GM12891 (cell line): ENCODE data around the gene CHKB.
"Not testable (repeated sequence)": the region's sequence is repeated elsewhere in the genome, so short reads cannot be mapped to it uniquely, and the experiment has no call there.

Source experiments
- DNase-seq: peaks from one replicate; pipeline ENCODE4 v3.0.0; 2011; ENCODE audit warnings: low spot score; ENCODE audit not compliant: insufficient read length
- FAIRE-seq: peaks from 2 replicates; lab custom pipeline; 2011; peaks lifted over from hg19 to GRCh38; lab: Jason Lieb, UNC
- PAX5 ChIP-seq: IDR thresholded peaks from 2 replicates; pipeline ENCODE4 v1.6.1; 2011; ENCODE audit warnings: low read length, moderate library complexity, mild to moderate bottlenecking; ENCODE audit not compliant: insufficient read depth, severe bottlenecking
- POLR2A ChIP-seq: IDR thresholded peaks from 2 replicates; pipeline ENCODE4 v1.6.1; 2011; ENCODE audit warnings: low read depth, low read length, control low read depth
- POLR2AphosphoS5 ChIP-seq: IDR thresholded peaks from 2 replicates; pipeline ENCODE4 v1.6.1; 2011; ENCODE audit warnings: low read depth, low read length, control low read depth
- POU2F2 ChIP-seq: IDR thresholded peaks from 2 replicates; pipeline ENCODE4 v1.6.1; 2011; ENCODE audit warnings: low read depth, mild to moderate bottlenecking, control low read depth, low read length, moderate library complexity
- SPI1 ChIP-seq: IDR thresholded peaks from 2 replicates; pipeline ENCODE4 v1.6.1; 2011; ENCODE audit warnings: low read depth, low read length, control low read depth
- TAF1 ChIP-seq: IDR thresholded peaks from 2 replicates; pipeline ENCODE4 v1.6.1; 2011; ENCODE audit warnings: low read depth, low read length, control low read depth

The CHKB gene

GRCh38 chr22:50612528-50613221 lies 30.0 kb upstream of the CHKB start:
- FAIRE-seq (peak; percentile 40), DNase-seq (no peak)

GRCh38 chr22:50612168-50612527 lies 29.5 kb upstream of the CHKB start:
- TF ChIP-seq POU2F2 (no peak), POLR2AphosphoS5 (no peak), TAF1 (no peak)
- FAIRE-seq (no peak), DNase-seq (no peak)

More at GRCh38 chr22:50612528-50613221, 30.0 kb upstream of the CHKB start:
- TF ChIP-seq TAF1 (no peak), SPI1 (no peak), POLR2AphosphoS5 (no peak)

GRCh38 chr22:50611341-50612060 lies 28.9 kb upstream of the CHKB start:
- TF ChIP-seq POLR2A (no peak), PAX5 (no peak), POLR2AphosphoS5 (no peak), SPI1 (no peak), TAF1 (no peak), POU2F2 (no peak)
- FAIRE-seq, result no peak

GRCh38 chr22:50610581-50610980 lies 27.9 kb upstream of the CHKB start:
- TF ChIP-seq POLR2AphosphoS5 (no peak), SPI1 (no peak), PAX5 (no peak), TAF1 (no peak), POU2F2 (no peak), POLR2A (no peak)
- DNase-seq (no peak), FAIRE-seq (no peak)

More at GRCh38 chr22:50611341-50612060, 28.9 kb upstream of the CHKB start:
- no peak for DNase-seq

GRCh38 chr22:50610041-50610451 lies 27.4 kb upstream of the CHKB start:
- no peak for DNase-seq
- no peak for FAIRE-seq
- no peak for TF ChIP-seq POLR2A
- no peak for TF ChIP-seq PAX5

- FAIRE-seq (no peak), DNase-seq (no peak)
Observed at GRCh38 chr22:50609599-50609998, 26.9 kb upstream of the CHKB start.

GRCh38 chr22:50608996-50609395 lies 26.3 kb upstream of the CHKB start:
- FAIRE-seq (no peak), DNase-seq (no peak)
- TF ChIP-seq POU2F2 (no peak), SPI1 (no peak), TAF1 (no peak), POLR2AphosphoS5 (no peak), POLR2A (no peak), PAX5 (no peak)

More at GRCh38 chr22:50609599-50609998, 26.9 kb upstream of the CHKB start:
- TF ChIP-seq POLR2A (no peak), PAX5 (no peak), SPI1 (no peak), TAF1 (no peak), POU2F2 (no peak), POLR2AphosphoS5 (no peak)

- FAIRE-seq, DNase-seq: not testable (repeated sequence)
Observed at GRCh38 chr22:50608058-50608840, 25.6 kb upstream of the CHKB start.

- FAIRE-seq (no peak), DNase-seq (no peak)
- TF ChIP-seq SPI1 (no peak), POLR2A (no peak), TAF1 (no peak), POLR2AphosphoS5 (no peak), POU2F2 (no peak), PAX5 (no peak)
Observed at GRCh38 chr22:50607659-50608020, 25.0 kb upstream of the CHKB start.

- no peak for DNase-seq
- FAIRE-seq, result no peak
- TF ChIP-seq POLR2A, result no peak
- TF ChIP-seq TAF1, result no peak
- no peak for TF ChIP-seq SPI1
- TF ChIP-seq PAX5, result no peak
- no peak for TF ChIP-seq POU2F2
- no peak for TF ChIP-seq POLR2AphosphoS5
Observed at GRCh38 chr22:50606946-50607658, 24.5 kb upstream of the CHKB start.
